K562 (cell line): ENCODE results near the gene ITPR3. TPM values are rescaled to one million over a fixed set of nuclear protein-coding genes. Genes with fewer than 3 reads are reported as not detected.

Source experiments
- ATAC-seq: fragments of 200-7000 bp; cut with Tn5 transposase; 3 replicates; pipeline ENCODE4 v1.9.1; 2020; ENCODE audit warnings: moderate library complexity
- Bru-seq: library from RNA; stranded (reverse); fragments of 400-500 nt; gene quantifications from one replicate; lab custom pipeline; 2021; lab: Mats Ljungman, UMichigan
- BruChase-seq, 2 experiments: library from RNA; stranded (reverse); fragments of 400-500 nt; gene quantifications; one replicate each; lab custom pipeline; 2021; lab: Mats Ljungman, UMichigan
- BruUV-seq: library from RNA; stranded (reverse); fragments of 400-500 nt; replicated peaks from 2 replicates; lab custom pipeline; 2021; lab: Mats Ljungman, UMichigan
- CTCF ChIA-PET: fragments of 300-600 bp; formaldehyde crosslinking; extraction: SDS; loops from one replicate; lab custom pipeline; 2021; ENCODE audit warnings: low intra/inter-chr PET ratio; lab: Yijun Ruan, JAX
- POLR2A ChIA-PET: fragments of 300-600, 350-650 bp; sonication (Branson Sonifier 250); formaldehyde crosslinking; extraction: SDS; loops from one replicate; lab custom pipeline; 2021; ENCODE audit warnings: antibody characterized with exemption, inconsistent platforms; lab: Yijun Ruan, JAX
- DNase-seq, 4 experiments: peaks; one replicate each; pipeline versions ENCODE4 v3.0.0 to v3.0.0-alpha.2; 2011 to 2018; ENCODE audit warnings: low spot score in 3 of 4, mixed read lengths in 3 of 4; ENCODE audit errors: extremely low read depth in 1 of 4
- FAIRE-seq: peaks from 2 replicates; lab custom pipeline; 2011; peaks lifted over from hg19 to GRCh38; lab: Jason Lieb, UNC
- H2AFZ ChIP-seq: 2 replicates; pipeline ENCODE4 v1.6.0; 2011; ENCODE audit warnings: low read depth, low read length, control low read depth, inconsistent platforms
- H3K27ac ChIP-seq: fragments of 200-600 bp; 3 replicates; pipeline ENCODE4 v1.8.0; 2011; ENCODE audit warnings: low read depth, mild to moderate bottlenecking, control low read depth, inconsistent platforms, low read length, moderate library complexity, mixed read lengths; ENCODE audit errors: extremely low read depth
- H3K27me3 ChIP-seq, 2 experiments: fragments of 300-600 bp in 1 of 2; 2 replicates in 1 of 2; 3 replicates in 1 of 2; pipeline versions ENCODE4 v1.6.0 to v1.8.0; 2011; ENCODE audit warnings: inconsistent platforms in 2 of 2, low read length in 2 of 2, mild to moderate bottlenecking in 1 of 2, mixed read lengths in 1 of 2, moderate library complexity in 1 of 2; ENCODE audit not compliant: control insufficient read depth in 2 of 2, insufficient read depth in 2 of 2
- H3K36me3 ChIP-seq: fragments of 300-600 bp; 3 replicates; pipeline ENCODE4 v1.8.0; 2011; ENCODE audit warnings: mild to moderate bottlenecking, low read length, inconsistent platforms; ENCODE audit not compliant: control insufficient read depth, insufficient read depth
- H3K4me1 ChIP-seq, 2 experiments: fragments of 200-600 bp in 1 of 2; replicated peaks in 1 of 2; 2 replicates in 1 of 2; 3 replicates in 1 of 2; pipeline versions ENCODE4 v1.5.1 to v1.8.0; 2011; ENCODE audit warnings: inconsistent platforms in 2 of 2, low read length in 2 of 2, mild to moderate bottlenecking in 1 of 2, mixed read lengths in 1 of 2, moderate library complexity in 1 of 2; ENCODE audit not compliant: control insufficient read depth in 2 of 2, insufficient read depth in 2 of 2
- H3K4me2 ChIP-seq: 2 replicates; pipeline ENCODE4 v1.6.1; 2011; ENCODE audit warnings: low read length, control low read depth, inconsistent platforms, mixed read lengths; ENCODE audit not compliant: insufficient read depth
- H3K4me3 ChIP-seq: fragments of 200-600 bp; sonication (generic), shearing (Covaris generic); 2 replicates; pipeline ENCODE4 v1.5.1; 2016; ENCODE audit warnings: control low read depth, inconsistent platforms
- H3K79me2 ChIP-seq: fragments of 200-600 bp; 3 replicates; pipeline ENCODE4 v1.8.0; 2011; ENCODE audit warnings: low read length, inconsistent platforms; ENCODE audit not compliant: control insufficient read depth, insufficient read depth
- H3K9ac ChIP-seq, 2 experiments: 2 replicates each; pipeline versions ENCODE4 v1.6.0 to v1.6.1; 2011; ENCODE audit warnings: low read depth in 2 of 2, low read length in 2 of 2, control low read depth in 1 of 2, inconsistent platforms in 1 of 2, mild to moderate bottlenecking in 1 of 2, mixed read lengths in 1 of 2; ENCODE audit not compliant: insufficient read depth in 1 of 2
- H3K9me1 ChIP-seq: one replicate; pipeline ENCODE4 v1.6.0; 2011; ENCODE audit warnings: inconsistent platforms, mild to moderate bottlenecking, low read length, moderate library complexity; ENCODE audit not compliant: control insufficient read depth, insufficient read depth
- H3K9me3 ChIP-seq: replicated peaks from 2 replicates; pipeline ENCODE4 v1.5.1; 2011; ENCODE audit warnings: low read depth, low read length, inconsistent platforms; ENCODE audit not compliant: control insufficient read depth, insufficient read depth
- H4K20me1 ChIP-seq: replicated peaks from 2 replicates; pipeline ENCODE4 v1.6.1; 2011; ENCODE audit warnings: low read length, inconsistent platforms, mixed read lengths; ENCODE audit not compliant: control insufficient read depth, insufficient read depth
- ATF6 ChIP-seq: sonication (generic); formaldehyde crosslinking; IDR thresholded peaks from 2 replicates; pipeline ENCODE4 v1.4.0; 2020; ENCODE audit warnings: mild to moderate bottlenecking, missing genetic modification reagents
- ETS1 ChIP-seq: conservative IDR thresholded peaks from 2 replicates; pipeline ENCODE4 v1.6.1; 2011; ENCODE audit warnings: low read depth, mild to moderate bottlenecking, low read length; ENCODE audit not compliant: control insufficient read depth
- GTF2A2 ChIP-seq: IDR thresholded peaks from 2 replicates; pipeline ENCODE4 v1.6.1; 2016; ENCODE audit warnings: mild to moderate bottlenecking, missing genetic modification characterization, missing compliant biosample characterization
- HMGN3 ChIP-seq: IDR thresholded peaks from 2 replicates; pipeline ENCODE4 v1.6.1; 2011; ENCODE audit warnings: borderline replicate concordance, low read depth, mild to moderate bottlenecking, mixed read lengths, low read length; ENCODE audit not compliant: insufficient read length; ENCODE audit errors: extremely low read depth
- HNRNPLL ChIP-seq: fragments of 200-400 bp; formaldehyde crosslinking; IDR thresholded peaks from 2 replicates; pipeline ENCODE4 v1.6.1; 2017; ENCODE audit warnings: low read length, low read depth, mild to moderate bottlenecking; ENCODE audit not compliant: poor library complexity, severe bottlenecking
- L3MBTL2 ChIP-seq: fragments of 450-650 bp; IDR thresholded peaks from 2 replicates; pipeline ENCODE4 v1.6.1; 2016; ENCODE audit warnings: mild to moderate bottlenecking, moderate library complexity
- SAP30 ChIP-seq: fragments of 200-600 bp; sonication (generic); IDR thresholded peaks from 2 replicates; pipeline ENCODE4 v1.6.1; 2012; ENCODE audit warnings: borderline replicate concordance, low read depth, mild to moderate bottlenecking, moderate library complexity, low read length, control low read depth, inconsistent platforms; ENCODE audit not compliant: insufficient read depth, poor library complexity, severe bottlenecking
- U2AF1 ChIP-seq: fragments of 200-400 bp; formaldehyde crosslinking; optimal IDR thresholded peaks from 2 replicates; pipeline ENCODE3; 2017; ENCODE audit warnings: mild to moderate bottlenecking, low read depth, low read length, moderate library complexity
- ZFP30 ChIP-seq: fragments of 250-450 bp; sonication (Bioruptor Pico); IDR thresholded peaks from 2 replicates; pipeline ENCODE4 v1.8.0; 2022; ENCODE audit warnings: moderate library complexity, mild to moderate bottlenecking, inconsistent platforms, borderline replicate concordance
- WGBS: fragments of 100-300 bp; shearing (Covaris generic); methylation state at CpG from one replicate; pipeline ENCODE4 v1.1.6; 2016; ENCODE audit warnings: low coverage, mixed read lengths; ENCODE audit not compliant: insufficient coverage; ENCODE audit errors: missing lambda C conversion rate; 5-methylcytosine and 5-hydroxymethylcytosine counted together
- in situ Hi-C: fragments of 300-500 bp; cut with MboI; formaldehyde crosslinking; loops from 4 replicates; pipeline ENCODE4 v1.15.0; 2018; ENCODE audit warnings: inconsistent platforms, mixed read lengths
- intact Hi-C: fragments of 100-400 bp; cut with micrococcal nuclease; formaldehyde crosslinking; loops from 2 replicates; pipeline ENCODE4 v1.14.2; 2022
- long read RNA-seq, 3 experiments: library from polyadenylated mRNA in 2 of 3; library from RNA in 1 of 3; unstranded in 2 of 3; stranded (forward) in 1 of 3; transcript quantifications; one replicate each; pipeline ENCODE4 v2.0.0, GENCODE V29; 2019 to 2022
- polyA minus RNA-seq, 3 experiments: library from RNA; depleted of rRNA, polyadenylated mRNA; stranded (reverse); fragments of >200 nt; gene quantifications; 2 replicates each; pipeline ENCODE4 v1.2.3, GENCODE V29; 2011
- polyA plus RNA-seq, 8 experiments: library from polyadenylated mRNA; depleted of rRNA in 4 of 8; stranded (reverse) in 5 of 8; unstranded in 3 of 8; fragments of >200 nt; fragmentation: Nextera tagmentation in 2 of 8; fragmentation: Illumina TruSeq in 1 of 8; extraction: Ambion mirVana in 2 of 8; extraction: Trizol in 1 of 8; gene quantifications; 2 replicates each; pipeline versions ENCODE4 v1.2.1 to v1.2.3, GENCODE V29; 2011 to 2014; ENCODE audit warnings: inconsistent platforms in 1 of 8, missing spikeins in 1 of 8
- total RNA-seq, 7 experiments: library from RNA; depleted of rRNA in 6 of 7; stranded (reverse); fragments of >200 nt in 6 of 7; fragmentation: Illumina TruSeq in 2 of 7; extraction: Trizol in 2 of 7; gene quantifications; 2 replicates each; pipeline versions ENCODE4 v1.2.1 to v1.2.3, GENCODE V29; 2011 to 2021; ENCODE audit warnings: low replicate concordance in 1 of 7

The ITPR3 gene
- total RNA-seq (2011; cell fraction: chromatin; rRNA removed; ENCODE audit: low replicate concordance), result 128 and 310 TPM in 2 replicates
- total RNA-seq (2011; cell fraction: nucleolus; rRNA removed), result 120 and 148 TPM in 2 replicates
- 89.0 and 102 TPM in 2 replicates for total RNA-seq (2011; cell fraction: nucleoplasm; rRNA removed)
- total RNA-seq (2014; rRNA removed) (13.2 and 17.2 TPM in 2 replicates), total RNA-seq (2014; rRNA removed; fragmentation: Illumina TruSeq; extraction: Trizol) (4.9 and 7.0 TPM in 2 replicates), total RNA-seq (2015; rRNA removed; fragmentation: Illumina TruSeq; extraction: Trizol) (7.0 and 7.7 TPM in 2 replicates), total RNA-seq (2021) (31.2 and 35.7 TPM in 2 replicates), polyA plus RNA-seq (2011; rRNA removed) (14.7 and 22.4 TPM in 2 replicates), polyA plus RNA-seq (2014; fragmentation: Illumina TruSeq; extraction: Trizol) (20.5 and 22.0 TPM in 2 replicates), polyA plus RNA-seq (2014; fragmentation: Nextera tagmentation; extraction: Ambion mirVana) (under 1 TPM; 0.39 to 0.73 TPM), polyA plus RNA-seq (2014; rRNA removed) (20.9 and 23.7 TPM in 2 replicates), polyA minus RNA-seq (2011; rRNA and poly(A)+ RNA removed) (18.8 and 19.6 TPM in 2 replicates), Bru-seq, nascent RNA (percentile 67 among the genes with signal in this experiment), BruChase-seq, experiment 1, labeled RNA remaining after a 2-hour chase (percentile 59 among the genes with signal in this experiment), BruChase-seq, experiment 2, labeled RNA remaining after a 6-hour chase (percentile 63 among the genes with signal in this experiment)
- 15.6 and 18.8 TPM in 2 replicates for polyA plus RNA-seq (2011; cell fraction: cytosol; rRNA removed)
- polyA plus RNA-seq (2011; cell fraction: nucleus; rRNA removed), result 187 and 251 TPM in 2 replicates
- 14.4 and 17.4 TPM in 2 replicates for polyA plus RNA-seq (2012)
- 19.1 and 27.6 TPM in 2 replicates for polyA minus RNA-seq (2011; cell fraction: cytosol; rRNA and poly(A)+ RNA removed)
- polyA minus RNA-seq (2011; cell fraction: nucleus; rRNA and poly(A)+ RNA removed), result 48.7 and 51.2 TPM in 2 replicates
- long read RNA-seq, experiment 1, full-length matches to known transcripts, result 1 of 172 reads
- long read RNA-seq, experiment 1, partial matches to known transcripts, result 146 of 172 reads
- long read RNA-seq, experiment 1, other reads (novel, unspliced or antisense), result 25 of 172 reads
- long read RNA-seq, experiment 2, partial matches to known transcripts, result 21 of 29 reads
- long read RNA-seq, experiment 2, other reads (novel, unspliced or antisense), result 8 of 29 reads
- long read RNA-seq, experiment 3, partial matches to known transcripts, result 2 of 2 reads
- long read RNA-seq, experiment 3, other reads (novel, unspliced or antisense), result 0 of 2 reads

- WGBS, result under 1% methylated on average over 55 of the region's 99 CpGs
- Histone ChIP-seq H3K9me1 (peaks cover 6% of the 10 kb centered on the region), H3K4me2 (peak within 1 kb of the TSS; percentile 93), H3K36me3 (peaks cover 28% of the 10 kb centered on the region; the same call in 2 of the 3 replicates), H3K9me3 (no peaks in the 10 kb centered on the region), H4K20me1 (no peaks in the 10 kb centered on the region; the same call in 1 of the 2 replicates), H3K79me2 (peaks cover 32% of the 10 kb centered on the region), H3K4me1 (peaks cover 17 to 29% of the 10 kb centered on the region in 2 experiments), H3K27ac (peak within 1 kb of the TSS; percentile 71), H2AFZ (peak within 1 kb of the TSS; percentile 93), H3K27me3 (no peaks in the 10 kb centered on the region), H3K4me3 (peak within 1 kb of the TSS; percentile 86), H3K9ac (peak within 1 kb of the TSS; percentile 81 to 98)
- no peak for FAIRE-seq
- intact Hi-C loops (no loop called here), in situ Hi-C loops (no loop called here)
- peak; percentile 83 for ATAC-seq
- BruUV-seq, result no TSS peak
- CTCF ChIA-PET, result interaction anchor here (0.6 kb wide), 1 partner anchor 551 kb away, joined by 4 read pairs; no protein-coding TSS in a partner anchor
- POLR2A ChIA-PET, result interaction anchor here (1.2 to 2.0 kb wide), 6 partner anchors 9 to 90 kb away, joined by 5 to 6 read pairs (median 6); partner anchors contain the start of gene UQCC2
- peak; percentile 93 to 97 (median 96) for DNase-seq
- no peak for TF ChIP-seq SAP30
- TF ChIP-seq GTF2A2 (tag), result no peak
- peak; percentile 74; the same call in 1 of the 2 replicates for TF ChIP-seq ETS1
- TF ChIP-seq HNRNPLL, result peak; percentile 48
- TF ChIP-seq HMGN3, result peak; percentile 53
- TF ChIP-seq L3MBTL2, result peak; percentile 94
- TF ChIP-seq U2AF1, result no peak
- TF ChIP-seq ATF6 (CRISPR knock-in tag), result no peak
- TF ChIP-seq ZFP30, result no peak
Measured at GRCh38 chr6:33620856-33621710, at the start of gene ITPR3. Gene ITPR3 (plus strand): TSS chr6:33621322. CDS start chr6:33621603, 281 bp downstream.
